HG03159 (cell line): Measurements from ENCODE around the gene ARL4A.
"Not testable (repeated sequence)": the region's sequence is repeated elsewhere in the genome, so short reads cannot be mapped to it uniquely, and the experiment has no call there.

ENCODE experiments used
- ATAC-seq: cut with Tn5 transposase; IDR thresholded peaks from one replicate; pipeline ENCODE4 v1.9.1; 2021; ENCODE audit warnings: mild to moderate bottlenecking, moderate library complexity; ENCODE audit not compliant: unreplicated experiment

The ARL4A gene

DNA sequence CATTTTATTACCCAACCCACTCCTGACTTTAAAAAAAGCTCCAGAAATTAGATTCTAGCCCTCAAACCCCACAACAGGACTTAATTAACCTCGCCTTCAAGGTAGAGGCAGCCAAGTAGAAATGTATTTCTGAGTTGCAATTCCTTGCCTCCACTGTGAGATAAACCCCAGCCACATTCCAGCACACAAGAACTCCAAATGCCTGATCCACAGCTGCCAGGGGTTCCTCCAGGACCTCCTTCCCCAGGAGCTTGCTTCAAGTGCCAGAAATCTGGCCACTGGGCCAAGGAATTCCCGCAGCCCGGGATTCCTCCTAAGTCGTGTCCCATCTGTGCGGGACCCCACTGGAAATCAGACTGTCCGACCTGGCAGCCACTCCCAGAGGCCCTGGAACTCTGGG lies 25.9 kb upstream of the ARL4A start:
- ATAC-seq, result no peak

DNA sequence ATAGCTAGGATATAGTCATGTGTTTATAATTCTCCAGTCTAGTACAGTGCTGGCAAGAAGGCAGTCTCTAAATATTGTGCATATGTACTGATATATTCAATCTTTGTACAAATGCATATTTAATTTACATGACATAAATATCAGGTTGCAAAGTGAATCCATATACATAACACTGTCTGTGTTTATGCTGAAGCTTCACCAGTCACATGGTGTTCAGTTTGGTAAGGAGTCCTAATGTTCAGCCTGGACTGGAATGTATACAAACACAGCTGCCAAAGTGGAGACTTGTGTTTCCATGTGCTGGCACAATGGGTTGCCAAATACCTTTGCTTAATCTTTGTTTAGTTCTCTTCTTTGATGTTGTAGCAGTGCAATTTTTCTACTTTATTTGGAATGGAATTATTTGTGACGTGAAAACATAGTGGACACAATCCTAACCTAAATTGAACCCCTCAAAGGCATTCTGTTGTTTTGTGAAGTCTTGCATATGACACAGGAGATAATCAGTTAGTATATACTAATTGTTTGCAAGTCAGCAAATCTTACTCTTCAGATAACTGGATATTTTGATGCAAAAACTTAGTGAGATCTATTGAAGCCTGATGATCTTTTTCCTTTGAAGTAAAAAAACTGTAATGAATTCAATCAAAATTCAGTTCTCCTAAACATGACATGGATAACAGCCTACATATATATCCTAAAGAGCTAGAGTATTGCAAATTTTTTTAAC lies 17.3 kb upstream of the ARL4A start:
- ATAC-seq, result no peak

DNA sequence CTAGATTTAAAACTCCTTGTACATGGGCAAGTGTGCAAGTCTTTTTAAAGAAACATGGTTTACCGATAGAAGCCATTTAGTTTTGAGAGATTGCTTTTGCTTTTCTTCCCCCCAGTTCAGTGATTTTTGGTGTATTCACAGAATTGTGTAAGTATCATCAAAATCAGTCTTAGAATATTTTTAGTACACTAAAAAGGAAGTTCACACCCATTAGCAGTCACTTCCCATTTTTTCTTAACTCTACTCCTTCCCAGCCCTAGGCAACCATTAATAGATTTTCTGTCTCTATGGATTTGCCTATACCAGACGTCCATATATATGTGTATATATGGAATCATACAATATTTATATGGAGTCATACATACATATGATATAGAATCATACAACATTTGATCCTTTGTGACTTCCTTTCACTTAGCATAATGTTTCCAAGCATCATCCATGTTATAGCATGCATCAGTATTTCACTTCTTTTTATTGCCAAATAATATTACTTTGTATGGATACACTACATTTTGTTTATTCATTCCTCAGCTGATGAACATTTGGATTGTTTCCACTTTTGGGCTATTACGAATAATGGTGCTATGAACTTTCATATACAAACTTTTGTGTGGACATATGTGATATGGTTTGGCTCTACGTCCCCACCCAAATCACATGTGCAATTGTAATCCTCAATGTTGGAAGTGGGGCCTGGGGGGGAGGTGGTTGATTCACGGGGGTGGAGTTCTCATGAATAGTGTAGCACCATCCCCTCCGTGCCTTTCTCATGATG lies 16.5 kb upstream of the ARL4A start:
- ATAC-seq, result no peak

GRCh38 chr7:12673436-12673835 lies 14.0 kb upstream of the ARL4A start:
- not testable (repeated sequence) for ATAC-seq

GRCh38 chr7:12674053-12674452 lies 13.4 kb upstream of the ARL4A start:
- ATAC-seq, result no peak

- ATAC-seq, result peak; percentile 67
Observed at GRCh38 chr7:12674861-12675260, 12.6 kb upstream of the ARL4A start.

- ATAC-seq, result no peak
Observed at GRCh38 chr7:12683678-12684585, 3.5 kb upstream of the ARL4A start.

- ATAC-seq, result no peak
Observed at GRCh38 chr7:12684733-12685132, 2.7 kb upstream of the ARL4A start.

GRCh38 chr7:12685550-12685949 lies 1.9 kb upstream of the ARL4A start:
- ATAC-seq, result no peak

DNA sequence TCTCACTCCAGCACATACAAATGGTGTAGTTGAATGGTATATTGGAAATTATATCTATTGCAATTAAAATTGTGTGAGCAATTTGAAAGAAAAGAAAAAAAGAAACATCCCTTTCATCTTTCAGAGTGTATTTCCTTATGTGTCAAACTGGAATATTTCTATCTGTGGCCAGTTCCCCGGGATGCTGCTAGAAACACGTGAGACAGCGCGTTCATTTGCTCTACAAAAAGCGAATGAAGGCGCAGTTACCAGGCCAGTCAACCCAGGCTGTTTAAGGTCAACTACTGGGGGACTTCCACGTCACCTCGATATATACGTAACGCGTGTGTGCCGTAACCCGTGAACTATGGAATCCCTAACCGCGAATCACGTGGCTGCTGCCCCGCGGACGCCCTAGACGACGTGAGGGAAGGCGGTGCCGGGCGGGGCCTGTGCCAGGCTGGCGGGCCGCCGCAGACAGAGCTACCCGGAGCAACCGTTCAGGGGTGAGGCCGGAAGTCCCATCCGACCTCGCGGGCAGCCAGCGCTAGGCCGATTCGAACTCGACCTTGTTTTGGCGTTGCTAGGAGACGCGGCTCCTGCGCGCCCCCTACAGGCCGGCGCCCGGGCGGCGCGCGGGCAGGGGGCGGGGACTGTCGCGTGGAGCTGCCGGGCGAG lies 1.1 kb upstream of the ARL4A start:
- ATAC-seq, result peak; percentile 89

DNA sequence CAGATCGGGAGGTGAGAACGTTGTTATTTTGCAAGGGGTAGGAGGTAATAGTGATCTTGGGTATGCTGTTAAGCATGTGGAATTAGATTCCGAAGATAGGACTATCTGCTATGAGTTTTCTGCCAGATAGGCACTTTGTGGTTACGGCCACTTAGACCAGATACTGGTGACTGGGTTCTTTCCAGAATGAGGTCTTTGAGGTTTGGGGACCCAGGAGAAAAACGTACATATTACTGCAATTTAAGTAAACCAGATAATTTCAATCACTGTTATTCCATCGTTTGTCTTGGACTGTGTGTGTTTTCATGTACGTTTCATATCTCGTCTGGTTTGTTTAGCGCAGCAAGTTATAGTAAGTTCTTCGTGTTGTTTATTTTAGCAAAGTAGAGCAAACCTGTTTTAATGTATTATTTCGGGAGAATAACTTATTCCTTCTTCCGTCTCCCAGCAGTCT lies 312 bp downstream of the ARL4A start:
- ATAC-seq, result no peak

- ATAC-seq, result not testable (repeated sequence)
Observed at GRCh38 chr7:12688485-12689170, 1.2 kb downstream of the ARL4A start.

DNA sequence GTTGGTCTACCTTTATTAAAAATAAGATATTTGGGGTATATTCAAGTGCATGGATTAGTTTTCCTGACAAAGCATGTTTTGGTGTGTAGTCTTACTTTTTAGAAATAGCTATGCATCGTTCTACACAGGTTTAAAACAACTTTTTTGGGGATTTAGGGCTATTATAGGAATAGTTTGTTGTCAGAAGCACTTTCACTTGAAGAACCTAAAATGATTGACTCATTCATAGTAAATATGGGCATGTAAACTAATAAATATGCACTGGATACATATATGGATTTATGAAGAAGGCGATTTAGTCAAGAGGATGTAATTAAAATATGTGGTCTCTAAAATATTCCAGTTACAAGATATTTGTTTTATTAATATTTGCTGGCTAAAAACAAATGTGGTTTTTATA lies 2.0 kb downstream of the ARL4A start:
- ATAC-seq, result no peak

GRCh38 chr7:12690041-12690878 lies 2.8 kb downstream of the ARL4A start:
- ATAC-seq, result no peak

DNA sequence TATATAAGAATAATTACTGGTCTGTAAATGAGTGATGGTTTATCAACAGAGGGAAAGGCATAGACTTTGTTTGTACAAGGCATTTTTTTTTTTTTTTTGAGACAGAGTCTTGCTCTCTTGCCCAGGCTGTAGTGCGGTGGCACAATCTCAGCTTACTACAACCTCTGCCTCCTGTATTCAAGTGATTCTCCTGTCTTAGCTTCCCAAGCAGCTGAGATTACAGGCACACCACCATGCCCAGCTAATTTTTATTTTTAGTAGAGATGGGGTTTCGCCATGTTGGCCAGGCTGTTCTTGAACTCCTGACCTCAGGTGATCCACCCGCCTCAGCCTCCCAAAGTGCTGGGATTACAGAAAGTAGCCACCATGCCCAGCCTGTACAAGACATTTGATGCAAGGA lies 4.0 kb downstream of the ARL4A start:
- ATAC-seq, result not testable (repeated sequence)

DNA sequence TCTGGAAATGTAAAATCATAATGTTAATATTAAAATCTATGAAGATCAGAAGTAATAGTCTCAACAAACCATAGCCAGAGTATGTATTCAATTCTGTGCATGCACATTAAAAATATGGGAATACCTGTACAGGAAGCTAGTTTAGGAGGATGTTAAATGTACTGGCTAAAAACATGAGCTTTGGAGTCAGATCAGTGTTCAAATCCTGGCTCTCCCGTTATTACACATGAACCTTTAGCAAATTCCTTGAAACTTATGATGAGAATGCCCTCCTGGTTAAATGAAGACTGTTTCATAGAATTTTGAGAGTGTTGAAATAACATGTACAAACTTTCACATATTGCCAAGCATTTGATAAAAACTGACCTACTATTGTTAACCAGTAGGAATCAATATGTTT lies 4.6 kb downstream of the ARL4A start:
- ATAC-seq, result no peak

DNA sequence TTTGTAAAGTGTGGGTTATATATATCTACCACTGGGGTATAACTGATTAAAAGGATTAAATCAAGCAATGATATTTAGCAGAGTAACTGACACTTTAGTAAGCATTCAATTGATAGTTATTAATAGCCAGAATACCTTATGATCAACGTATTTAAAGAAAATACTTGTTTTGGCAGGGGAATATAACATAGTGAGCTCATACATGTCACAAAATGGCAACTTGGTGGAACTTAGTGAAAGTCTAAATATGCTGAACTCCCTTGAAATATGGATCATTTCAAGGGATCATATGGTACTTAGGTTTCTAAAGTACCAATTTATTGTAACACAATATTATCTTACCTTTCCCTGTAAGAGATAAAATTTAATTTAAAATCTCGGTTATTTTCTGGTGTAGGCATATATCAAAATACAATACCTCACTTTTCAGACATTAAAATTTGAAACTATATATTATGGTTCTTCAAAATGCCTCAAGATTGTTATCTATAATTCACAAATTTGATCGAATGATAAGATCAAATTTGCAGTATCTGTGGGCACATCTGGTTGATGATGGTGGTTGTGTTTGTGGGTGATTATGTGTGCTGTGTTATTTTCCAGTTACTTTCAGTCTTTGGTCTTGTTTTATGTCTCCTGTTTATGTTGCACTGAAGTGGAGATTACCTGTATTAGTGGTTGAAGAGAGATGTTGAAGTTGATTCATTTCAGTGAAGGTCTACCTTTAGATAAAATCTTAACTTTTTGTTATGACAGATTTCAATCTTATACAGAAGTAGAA lies 5.2 kb downstream of the ARL4A start:
- ATAC-seq, result no peak

GRCh38 chr7:12694817-12695216 lies 7.4 kb downstream of the ARL4A start:
- no peak for ATAC-seq

GRCh38 chr7:12695965-12696364 lies 8.5 kb downstream of the ARL4A start:
- no peak for ATAC-seq
